Endothelial cell (in vitro differentiated cells): ENCODE results near the gene TWF1. TPM values are rescaled to one million over a fixed set of nuclear protein-coding genes. Genes with fewer than 3 reads are reported as not detected.

ENCODE experiments used
- DNase-seq: peaks from one replicate; pipeline ENCODE4 v3.0.0; 2021; ENCODE audit warnings: low spot score
- H3K27ac Mint-ChIP-seq: one replicate; pipeline ENCODE4 v1.8.0; 2021; ENCODE audit warnings: mixed read lengths, inconsistent platforms; ENCODE audit not compliant: unreplicated experiment
- H3K27me3 Mint-ChIP-seq: one replicate; pipeline ENCODE4 v1.8.0; 2021; ENCODE audit warnings: mild to moderate bottlenecking, moderate library complexity, mixed read lengths, inconsistent platforms; ENCODE audit not compliant: unreplicated experiment
- H3K36me3 Mint-ChIP-seq: one replicate; pipeline ENCODE4 v1.8.0; 2021; ENCODE audit warnings: mild to moderate bottlenecking, low read depth, mixed read lengths, inconsistent platforms; ENCODE audit not compliant: unreplicated experiment
- H3K4me1 Mint-ChIP-seq: one replicate; pipeline ENCODE4 v1.8.0; 2021; ENCODE audit warnings: mild to moderate bottlenecking, mixed read lengths, inconsistent platforms; ENCODE audit not compliant: unreplicated experiment
- H3K4me3 Mint-ChIP-seq: one replicate; pipeline ENCODE4 v1.8.0; 2021; ENCODE audit warnings: mild to moderate bottlenecking, mixed read lengths, inconsistent platforms; ENCODE audit not compliant: unreplicated experiment
- H3K9me3 Mint-ChIP-seq: one replicate; pipeline ENCODE4 v1.8.0; 2021; ENCODE audit warnings: mixed read lengths, inconsistent platforms; ENCODE audit not compliant: unreplicated experiment
- CTCF ChIP-seq: fragments of 200-600 bp; sonication (generic); IDR thresholded peaks from one replicate; pipeline ENCODE4 v1.5.0; 2021; ENCODE audit warnings: antibody characterized with exemption; ENCODE audit not compliant: unreplicated experiment
- total RNA-seq: library from RNA; stranded (reverse); fragmentation: NEBNext Ultra II Directional; extraction: Animal tissue kit (Norgen Biotek cat#: 25700); gene quantifications from one replicate; pipeline ENCODE4 v1.2.1, GENCODE V29; 2021; ENCODE audit not compliant: unreplicated experiment

TWF1 gene
- total RNA-seq, 1 donor from 2014 or later, result 44.8 TPM

GRCh38 chr12:43835264-43835655 lies 29.1 kb upstream of the TWF1 start:
- no peak for TF ChIP-seq CTCF
- DNase-seq, result no peak
- Mint-ChIP-seq H3K4me1 (peaks cover 18% of the 10 kb centered on the region), H3K9me3 (no peaks in the 10 kb centered on the region), H3K27me3 (peaks cover 3% of the 10 kb centered on the region), H3K4me3 (peak overlapping the region; percentile 94), H3K27ac (peak overlapping the region; percentile 44), H3K36me3 (peaks cover 6% of the 10 kb centered on the region)

GRCh38 chr12:43832463-43833168 lies 26.5 kb upstream of the TWF1 start:
- DNase-seq, result no peak
- Mint-ChIP-seq H3K27ac (no peak overlapping the region), H3K27me3 (peaks cover 5% of the 10 kb centered on the region), H3K4me1 (peaks cover 6% of the 10 kb centered on the region), H3K4me3 (no peak overlapping the region), H3K36me3 (peaks cover 6% of the 10 kb centered on the region), H3K9me3 (no peaks in the 10 kb centered on the region)
- TF ChIP-seq CTCF, result no peak

- H3K4me3 Mint-ChIP-seq, result no peak overlapping the region
- no peak overlapping the region for H3K27ac Mint-ChIP-seq
- H3K27me3 Mint-ChIP-seq, result peaks cover 2% of the 10 kb centered on the region
- no peaks in the 10 kb centered on the region for H3K36me3 Mint-ChIP-seq
- TF ChIP-seq CTCF, result no peak
- no peaks in the 10 kb centered on the region for H3K4me1 Mint-ChIP-seq
- no peak for DNase-seq
- H3K9me3 Mint-ChIP-seq, result no peaks in the 10 kb centered on the region
Measured at GRCh38 chr12:43827093-43827492, 21.0 kb upstream of the TWF1 start.

GRCh38 chr12:43826681-43827080 lies 20.6 kb upstream of the TWF1 start:
- Mint-ChIP-seq H3K4me3 (no peak overlapping the region), H3K27me3 (peaks cover 2% of the 10 kb centered on the region), H3K9me3 (no peaks in the 10 kb centered on the region), H3K4me1 (no peaks in the 10 kb centered on the region), H3K36me3 (no peaks in the 10 kb centered on the region), H3K27ac (no peak overlapping the region)
- no peak for TF ChIP-seq CTCF
- no peak for DNase-seq

- H3K4me1 Mint-ChIP-seq, result no peaks in the 10 kb centered on the region
- H3K9me3 Mint-ChIP-seq, result no peaks in the 10 kb centered on the region
- no peak for TF ChIP-seq CTCF
- H3K27ac Mint-ChIP-seq, result no peak overlapping the region
- H3K4me3 Mint-ChIP-seq, result no peak overlapping the region
- no peaks in the 10 kb centered on the region for H3K27me3 Mint-ChIP-seq
- H3K36me3 Mint-ChIP-seq, result no peaks in the 10 kb centered on the region
- no peak for DNase-seq
Measured at GRCh38 chr12:43824207-43824775, 18.2 kb upstream of the TWF1 start.
